Pancreas (tissue), 10 donors: ENCODE measurements around the gene MDFIC. TPM values are rescaled to one million over a fixed set of nuclear protein-coding genes. Genes with fewer than 3 reads are reported as not detected.
A peak's percentile ranks its signal among the peaks of the same experiment; 100 is the strongest.

Experiments
- ATAC-seq, 4 donors: fragments of 200-7000 bp; cut with Tn5 transposase; one replicate each; pipeline versions ENCODE4 v1.8.0 to v1.9.1; 2020; ENCODE audit warnings: mild to moderate bottlenecking in 4 of 4, moderate library complexity in 4 of 4
- DNase-seq, 6 donors: peaks; one replicate each; pipeline ENCODE4 v3.0.0-alpha.2; 2020
- FAIRE-seq: peaks from 2 replicates; lab custom pipeline; 2012; peaks lifted over from hg19 to GRCh38; lab: Jason Lieb, UNC
- H3K27ac ChIP-seq, 4 donors: fragments of 200-600 bp; sonication (generic); 1 replicate in 3 of 4; 2 replicates in 1 of 4; pipeline versions ENCODE4 v1.5.0 to v1.8.0; 2020
- H3K27me3 ChIP-seq, 4 donors: fragments of 200-600 bp; one replicate each; pipeline ENCODE4 v1.8.0; 2021
- H3K36me3 ChIP-seq, 3 donors: fragments of 200-600 bp; sonication (generic) in 1 of 3; one replicate each; pipeline versions ENCODE4 v1.5.0 to v1.8.0; 2020 to 2021
- H3K4me1 ChIP-seq, 3 donors: fragments of 200-600 bp; one replicate each; pipeline ENCODE4 v1.8.0; 2021
- H3K4me3 ChIP-seq, 4 donors: fragments of 200-600 bp; sonication (generic) in 2 of 4; one replicate each; pipeline versions ENCODE4 v1.5.0 to v1.8.0; 2020 to 2021
- H3K9me3 ChIP-seq, 4 donors: fragments of 200-600 bp; one replicate each; pipeline ENCODE4 v1.8.0; 2021
- CTCF ChIP-seq, 4 donors: fragments of 200-600 bp; sonication (generic) in 3 of 4; IDR thresholded peaks; one replicate each; pipeline versions ENCODE4 v1.5.0 to v1.8.0; 2021; ENCODE audit warnings: antibody characterized with exemption in 4 of 4
- WGBS, 2 donors: extraction: QIAGEN DNeasy Blood & Tissue Kit; methylation state at CpG; one replicate each; pipeline ENCODE4 v1.1.7; 2013; 5-methylcytosine and 5-hydroxymethylcytosine counted together
- intact Hi-C, 3 donors: fragments of 100-400 bp; cut with DNase I; formaldehyde crosslinking; loops; one replicate each; pipeline versions ENCODE4 v1.11.1 to v1.14.2; 2022
- polyA plus RNA-seq, 2 donors: library from polyadenylated mRNA; stranded (reverse); fragments of 200-250 nt; gene quantifications; one replicate each; pipeline ENCODE4 v1.2.3, GENCODE V29; 2013
- total RNA-seq, 6 donors: library from RNA; stranded (reverse); fragmentation: NEBNext Ultra II Directional in 4 of 6; extraction: Animal tissue kit (Norgen Biotek cat#: 25700) in 4 of 6; gene quantifications; one replicate each; pipeline versions ENCODE4 v1.2.1 to v1.2.4, GENCODE V29; 2021 to 2023
- donor health status: healthy with polysubstance abuse.
- donor health status: DM: no; HTN: no; CAD: no; lungs with moderate emphysema.
- donor health status: DM: no; HTN: no; CAD: no.
- donor health status: control.
- donor health status: control.
- donor health status: Bipolar disorder and iron deficiency.
- donor health status: DM: yes; HTN: yes; CAD: no.
- donor health status: DM: no; HTN: no; CAD: no.
- donor health status: DM: no; HTN: no; CAD: no.
- donor health status: DM: yes; HTN: yes; CAD: no.

The MDFIC gene
- total and polyA plus RNA-seq, 8 donors, result 3.1 to 12.3 (median 4.8) TPM

DNA sequence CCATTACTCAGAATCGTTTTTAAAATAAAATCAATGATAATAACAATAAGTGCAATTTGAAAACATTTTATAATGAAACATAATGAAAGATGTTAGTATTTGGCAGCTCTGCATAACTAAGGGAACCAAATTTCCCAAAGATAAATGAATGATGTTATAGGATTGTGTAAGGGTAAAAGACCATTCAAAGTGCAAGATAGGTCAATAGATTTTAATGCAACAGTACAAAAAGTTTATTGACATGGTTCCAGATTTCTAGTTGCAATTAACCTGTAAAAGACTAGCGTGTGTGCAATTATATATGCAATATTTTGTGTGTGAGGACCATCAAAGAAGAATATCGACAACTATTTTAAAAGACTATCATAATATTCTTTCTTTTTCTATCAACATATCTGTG lies 122.3 kb downstream of the MDFIC start:
- Histone ChIP-seq H3K4me3 (no peak overlapping the region), H3K36me3 (no peaks in the 10 kb centered on the region), H3K27ac (no peak overlapping the region), H3K4me1 (peaks cover 0 to 7% (median 0%) of the 10 kb centered on the region in 3 donors), H3K27me3 (no peaks in the 10 kb centered on the region), H3K9me3 (no peaks in the 10 kb centered on the region)
- 63 to 69% methylated on average over 3 of the region's 3 CpGs for WGBS, 2 donors
- FAIRE-seq (no peak), ATAC-seq (no peak), DNase-seq (no peak)
- TF ChIP-seq CTCF (IDR thresholded peaks at IDR 0.05), result no peak
- intact Hi-C loops, result no loop called here

DNA sequence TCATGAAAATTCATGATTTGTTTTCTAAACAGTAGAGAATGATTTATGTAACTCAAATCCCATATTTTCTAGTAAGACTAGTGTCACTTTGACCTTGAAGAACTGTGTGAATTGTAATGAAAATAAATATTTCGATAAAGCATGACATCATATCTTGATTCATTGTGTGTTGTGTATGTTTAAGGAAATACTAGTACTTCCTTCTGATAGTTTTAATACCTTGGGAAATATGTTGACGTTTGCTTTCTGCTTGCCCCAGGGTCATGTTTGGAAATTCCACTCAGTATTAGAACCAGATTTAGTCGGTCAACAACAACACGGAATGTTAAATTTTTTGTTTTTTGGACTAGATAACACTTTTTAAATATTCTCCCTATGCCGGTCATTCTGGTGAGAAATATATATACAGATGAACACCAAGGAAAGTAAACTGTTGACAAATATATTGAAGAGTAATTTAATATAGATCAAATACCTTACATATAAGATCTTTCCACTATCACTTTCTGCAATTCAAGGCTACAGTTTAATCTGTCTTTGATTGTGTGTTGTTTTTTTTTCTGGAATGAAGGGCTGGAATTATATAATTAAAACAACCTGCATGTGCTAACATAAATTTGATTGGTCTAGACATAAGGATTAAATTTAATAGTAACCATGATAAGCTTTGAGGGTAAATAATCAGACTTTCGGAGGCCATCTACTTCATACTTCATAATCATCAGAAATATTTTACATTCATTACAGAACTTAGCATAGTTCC lies 126.2 kb downstream of the MDFIC start:
- no peak for TF ChIP-seq CTCF (IDR thresholded peaks at IDR 0.05)
- Histone ChIP-seq H3K9me3 (no peaks in the 10 kb centered on the region), H3K4me1 (peaks cover 0 to 7% (median 0%) of the 10 kb centered on the region in 3 donors), H3K27ac (no peak overlapping the region), H3K36me3 (no peaks in the 10 kb centered on the region), H3K27me3 (no peaks in the 10 kb centered on the region), H3K4me3 (no peak overlapping the region)
- FAIRE-seq, result no peak
- intact Hi-C loops, result no loop called here
- peak in 2 of 4 donors; percentile 22 to 37 for ATAC-seq
- 60 to 68% methylated on average over 6 of the region's 6 CpGs for WGBS, 2 donors
- no peak for DNase-seq

DNA sequence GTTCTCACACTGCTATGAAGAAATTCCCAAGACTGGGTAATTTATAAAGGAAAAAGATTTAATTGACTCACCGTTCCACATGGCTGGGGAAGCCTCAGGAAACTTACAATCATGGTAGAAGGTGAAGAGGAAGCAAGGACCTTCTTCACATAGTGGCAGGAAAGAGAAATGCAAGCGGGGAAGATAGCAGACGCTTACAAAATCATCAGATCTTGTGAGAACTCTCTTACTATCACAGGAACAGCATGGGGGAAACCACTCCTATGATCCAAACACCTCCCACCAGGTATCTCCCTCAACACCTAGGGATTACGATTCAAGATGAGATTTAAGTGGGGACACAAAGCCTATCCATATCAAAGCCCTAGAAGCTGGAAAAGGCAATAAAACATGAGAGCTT lies 130.8 kb downstream of the MDFIC start:
- no peak for ATAC-seq
- no peaks in the 10 kb centered on the region for H3K9me3 ChIP-seq
- no peak for FAIRE-seq
- H3K36me3 ChIP-seq, result no peaks in the 10 kb centered on the region
- no peak overlapping the region for H3K4me3 ChIP-seq
- TF ChIP-seq CTCF (IDR thresholded peaks at IDR 0.05), result no peak
- no peaks in the 10 kb centered on the region for H3K4me1 ChIP-seq
- no peak overlapping the region for H3K27ac ChIP-seq
- intact Hi-C loops, result no loop called here
- 77% methylated on average over 4 of the region's 4 CpGs for WGBS, 2 donors
- H3K27me3 ChIP-seq, result no peaks in the 10 kb centered on the region
- no peak for DNase-seq

DNA sequence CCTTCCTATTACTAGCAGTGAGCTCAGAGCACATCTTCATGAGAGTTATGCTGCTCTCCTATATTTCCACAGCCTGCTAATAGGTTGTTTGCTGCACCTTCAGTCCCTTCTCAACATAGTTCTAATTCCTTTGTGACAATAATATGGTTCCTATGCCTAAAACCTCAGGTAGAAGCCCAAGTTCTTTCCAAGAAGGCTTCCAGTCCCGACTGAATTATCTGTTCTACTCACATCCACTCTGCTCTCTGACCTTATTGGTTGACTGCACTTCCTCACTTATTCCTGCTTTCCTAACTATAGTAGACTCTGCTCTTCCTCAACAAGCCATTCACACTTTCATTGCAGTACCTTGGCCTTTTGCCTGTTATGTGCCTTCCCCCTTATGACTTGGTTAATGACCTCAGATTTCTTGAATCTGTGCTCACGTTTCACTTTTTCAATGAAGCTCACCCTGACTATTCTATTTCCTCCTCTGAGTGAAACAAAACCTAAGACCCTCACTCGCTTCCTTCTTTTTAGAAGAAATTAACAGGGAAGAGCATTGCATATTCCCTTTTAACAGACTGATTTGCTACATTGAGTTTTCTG lies 132.7 kb downstream of the MDFIC start:
- Histone ChIP-seq H3K4me3 (no peak overlapping the region), H3K27ac (no peak overlapping the region), H3K4me1 (no peaks in the 10 kb centered on the region), H3K36me3 (no peaks in the 10 kb centered on the region), H3K27me3 (no peaks in the 10 kb centered on the region), H3K9me3 (no peaks in the 10 kb centered on the region)
- ATAC-seq (no peak), DNase-seq (no peak), FAIRE-seq (no peak)
- WGBS, 2 donors, result 52 to 56% methylated on average over 3 of the region's 3 CpGs
- intact Hi-C loops, result no loop called here
- TF ChIP-seq CTCF (IDR thresholded peaks at IDR 0.05), result no peak

GRCh38 chr7:115056019-115056418 lies 134.1 kb downstream of the MDFIC start:
- Histone ChIP-seq H3K9me3 (no peaks in the 10 kb centered on the region), H3K36me3 (no peaks in the 10 kb centered on the region), H3K4me1 (no peaks in the 10 kb centered on the region), H3K4me3 (no peak overlapping the region), H3K27ac (no peak overlapping the region), H3K27me3 (no peaks in the 10 kb centered on the region)
- no peak for FAIRE-seq
- WGBS, 2 donors, result 76 to 78% methylated on average over 2 of the region's 2 CpGs
- no peak for DNase-seq
- intact Hi-C loops, result no loop called here
- no peak for ATAC-seq
- no peak for TF ChIP-seq CTCF (IDR thresholded peaks at IDR 0.05)
